GM21619 (cell line): ENCODE results near the gene GRID2.
"Not testable (repeated sequence)": the region's sequence is repeated elsewhere in the genome, so short reads cannot be mapped to it uniquely, and the experiment has no call there.

Experiments used
- ATAC-seq: cut with Tn5 transposase; IDR thresholded peaks from one replicate; pipeline ENCODE4 v1.9.1; 2021; ENCODE audit not compliant: unreplicated experiment

GRID2 gene

GRCh38 chr4:92433272-92433758 is 129.5 kb downstream of the GRID2 start:
- no peak for ATAC-seq

- ATAC-seq, result not testable (repeated sequence)
Observed at GRCh38 chr4:92438722-92439121, 135.0 kb downstream of the GRID2 start.

GRCh38 chr4:92442131-92442530 is 138.4 kb downstream of the GRID2 start:
- ATAC-seq, result not testable (repeated sequence)

- ATAC-seq, result not testable (repeated sequence)
Observed at GRCh38 chr4:92444143-92444843, 140.5 kb downstream of the GRID2 start.

- ATAC-seq, result no peak
Observed at GRCh38 chr4:92445127-92445526, 141.4 kb downstream of the GRID2 start.

GRCh38 chr4:92447255-92447905 is 143.6 kb downstream of the GRID2 start:
- no peak for ATAC-seq

- ATAC-seq, result not testable (repeated sequence)
Observed at GRCh38 chr4:92448176-92448575, 144.4 kb downstream of the GRID2 start.

GRCh38 chr4:92450694-92451093 is 146.9 kb downstream of the GRID2 start:
- ATAC-seq, result no peak

GRCh38 chr4:92451782-92452181 is 148.0 kb downstream of the GRID2 start:
- no peak for ATAC-seq

- not testable (repeated sequence) for ATAC-seq
Observed at GRCh38 chr4:92452383-92452782, 148.6 kb downstream of the GRID2 start.

GRCh38 chr4:92455329-92455839 is 151.6 kb downstream of the GRID2 start:
- ATAC-seq, result no peak

- ATAC-seq, result no peak
Observed at GRCh38 chr4:92455951-92456350, 152.2 kb downstream of the GRID2 start.

GRCh38 chr4:92461732-92462131 is 158.0 kb downstream of the GRID2 start:
- ATAC-seq, result no peak

GRCh38 chr4:92477298-92477697 is 173.5 kb downstream of the GRID2 start:
- no peak for ATAC-seq

- no peak for ATAC-seq
Observed at GRCh38 chr4:92483341-92483740, 179.6 kb downstream of the GRID2 start.

- ATAC-seq, result no peak
Observed at GRCh38 chr4:92488496-92488895, 184.7 kb downstream of the GRID2 start.

GRCh38 chr4:92497141-92497540 is 193.4 kb downstream of the GRID2 start:
- no peak for ATAC-seq

GRCh38 chr4:92501456-92501855 is 197.7 kb downstream of the GRID2 start:
- no peak for ATAC-seq

- ATAC-seq, result no peak
Observed at GRCh38 chr4:92506933-92507332, 203.2 kb downstream of the GRID2 start.

GRCh38 chr4:92514627-92515026 is 210.9 kb downstream of the GRID2 start:
- no peak for ATAC-seq

- ATAC-seq, result no peak
Observed at GRCh38 chr4:92516450-92516849, 212.7 kb downstream of the GRID2 start.

- no peak for ATAC-seq
Observed at GRCh38 chr4:92519727-92520126, 216.0 kb downstream of the GRID2 start.
